ENCODE results near the gene GIT2. TPM values are rescaled to one million over a fixed set of nuclear protein-coding genes. Genes with fewer than 3 reads are reported as not detected.
A peak's percentile ranks its signal among the peaks of the same experiment; 100 is the strongest.

GIT2 gene
- total RNA-seq, 1 experiment from 2014 or later, result 21.7 TPM

DNA sequence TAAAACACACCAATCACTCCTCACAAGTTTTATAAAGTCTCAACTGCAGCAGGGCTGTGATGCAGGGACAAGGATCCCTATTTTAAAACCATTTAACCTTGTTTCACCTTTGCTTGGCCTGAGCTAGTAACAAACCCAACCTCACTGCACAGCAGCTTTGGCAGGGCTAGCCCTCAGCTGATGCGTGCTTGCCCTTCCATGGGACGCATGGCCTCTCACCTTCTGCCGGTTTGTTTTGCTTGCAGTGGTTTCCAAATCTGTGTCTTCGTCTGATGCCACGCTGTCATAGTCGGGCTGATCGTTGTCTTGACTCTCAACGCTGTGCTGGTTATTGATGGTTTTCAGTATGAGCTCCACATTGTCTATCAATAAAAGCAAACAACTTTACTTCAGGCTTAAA, 43.3 kb downstream of the GIT2 start:
- Mint-ChIP-seq H3K27ac (no peak overlapping the region), H3K4me1 (no peaks in the 10 kb centered on the region), H3K36me3 (peaks cover 38% of the 10 kb centered on the region), H3K27me3 (ENCODE audit: low read depth) (no peaks in the 10 kb centered on the region), H3K9me3 (no peaks in the 10 kb centered on the region), H3K4me3 (no peak overlapping the region)
- ChIA-PET POLR2A (no interaction called here), CTCF (no interaction called here)
- no peak for ATAC-seq
- TF ChIP-seq ZNF138 (CRISPR knock-in tag; conservative IDR thresholded peaks at IDR 0.05), result no peak
- TF ChIP-seq ZNF671 (CRISPR knock-in tag; IDR thresholded peaks at IDR 0.05), result no peak
- TF ChIP-seq, protein P1, sequence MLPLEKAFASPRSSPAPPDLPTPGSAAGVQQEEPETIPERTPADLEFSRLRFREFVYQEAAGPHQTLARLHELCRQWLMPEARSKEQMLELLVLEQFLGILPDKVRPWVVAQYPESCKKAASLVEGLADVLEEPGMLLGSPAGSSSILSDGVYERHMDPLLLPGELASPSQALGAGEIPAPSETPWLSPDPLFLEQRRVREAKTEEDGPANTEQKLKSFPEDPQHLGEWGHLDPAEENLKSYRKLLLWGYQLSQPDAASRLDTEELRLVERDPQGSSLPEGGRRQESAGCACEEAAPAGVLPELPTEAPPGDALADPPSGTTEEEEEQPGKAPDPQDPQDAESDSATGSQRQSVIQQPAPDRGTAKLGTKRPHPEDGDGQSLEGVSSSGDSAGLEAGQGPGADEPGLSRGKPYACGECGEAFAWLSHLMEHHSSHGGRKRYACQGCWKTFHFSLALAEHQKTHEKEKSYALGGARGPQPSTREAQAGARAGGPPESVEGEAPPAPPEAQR (CRISPR knock-in tag; IDR thresholded peaks at IDR 0.05), result no peak
- no peak for TF ChIP-seq TP53 (CRISPR knock-in tag; IDR thresholded peaks at IDR 0.05)
- TF ChIP-seq, protein P2, sequence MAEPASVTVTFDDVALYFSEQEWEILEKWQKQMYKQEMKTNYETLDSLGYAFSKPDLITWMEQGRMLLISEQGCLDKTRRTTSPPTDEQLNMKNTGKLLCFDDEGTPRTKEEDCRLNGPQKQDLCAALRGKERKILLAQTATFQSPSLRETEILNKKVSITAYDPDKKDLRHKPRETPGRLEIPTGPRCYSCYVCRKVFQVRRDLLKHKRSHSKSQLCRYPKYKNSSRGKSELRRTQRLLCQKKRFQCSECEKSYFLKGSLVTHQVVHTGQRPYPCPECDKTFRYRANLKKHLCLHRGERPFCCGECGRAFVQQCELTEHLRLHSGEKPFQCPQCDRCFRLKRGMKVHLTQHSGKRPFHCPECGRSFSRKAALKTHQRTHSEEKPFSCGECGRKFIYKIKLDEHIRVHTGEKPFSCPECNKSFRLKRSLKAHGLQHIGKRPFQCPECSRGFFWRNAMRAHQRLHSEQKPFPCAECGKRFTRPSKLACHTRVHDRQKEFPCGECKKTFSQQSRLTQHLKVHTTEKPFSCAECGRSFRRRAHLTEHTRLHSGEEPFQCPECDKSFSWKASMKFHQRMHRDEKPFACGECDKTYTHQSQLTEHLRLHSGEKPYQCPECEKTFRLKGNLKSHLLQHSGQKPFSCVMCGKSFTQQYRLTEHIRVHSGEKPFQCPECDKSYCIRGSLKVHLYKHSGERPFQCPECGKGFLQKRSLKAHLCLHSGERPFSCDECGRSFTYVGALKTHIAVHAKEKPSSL (CRISPR knock-in tag; conservative IDR thresholded peaks at IDR 0.05), result no peak
- TF ChIP-seq, protein P3, sequence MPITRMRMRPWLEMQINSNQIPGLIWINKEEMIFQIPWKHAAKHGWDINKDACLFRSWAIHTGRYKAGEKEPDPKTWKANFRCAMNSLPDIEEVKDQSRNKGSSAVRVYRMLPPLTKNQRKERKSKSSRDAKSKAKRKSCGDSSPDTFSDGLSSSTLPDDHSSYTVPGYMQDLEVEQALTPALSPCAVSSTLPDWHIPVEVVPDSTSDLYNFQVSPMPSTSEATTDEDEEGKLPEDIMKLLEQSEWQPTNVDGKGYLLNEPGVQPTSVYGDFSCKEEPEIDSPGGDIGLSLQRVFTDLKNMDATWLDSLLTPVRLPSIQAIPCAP (CRISPR knock-in tag; IDR thresholded peaks at IDR 0.05), result no peak
- TF ChIP-seq, protein P4, sequence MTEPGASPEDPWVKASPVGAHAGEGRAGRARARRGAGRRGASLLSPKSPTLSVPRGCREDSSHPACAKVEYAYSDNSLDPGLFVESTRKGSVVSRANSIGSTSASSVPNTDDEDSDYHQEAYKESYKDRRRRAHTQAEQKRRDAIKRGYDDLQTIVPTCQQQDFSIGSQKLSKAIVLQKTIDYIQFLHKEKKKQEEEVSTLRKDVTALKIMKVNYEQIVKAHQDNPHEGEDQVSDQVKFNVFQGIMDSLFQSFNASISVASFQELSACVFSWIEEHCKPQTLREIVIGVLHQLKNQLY (CRISPR knock-in tag; IDR thresholded peaks at IDR 0.05), result no peak
- TF ChIP-seq, protein P5, sequence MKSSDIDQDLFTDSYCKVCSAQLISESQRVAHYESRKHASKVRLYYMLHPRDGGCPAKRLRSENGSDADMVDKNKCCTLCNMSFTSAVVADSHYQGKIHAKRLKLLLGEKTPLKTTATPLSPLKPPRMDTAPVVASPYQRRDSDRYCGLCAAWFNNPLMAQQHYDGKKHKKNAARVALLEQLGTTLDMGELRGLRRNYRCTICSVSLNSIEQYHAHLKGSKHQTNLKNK (CRISPR knock-in tag; IDR thresholded peaks at IDR 0.05), result no peak
- TF ChIP-seq KAT7 (CRISPR knock-in tag; IDR thresholded peaks at IDR 0.05; ENCODE audit: borderline replicate concordance), result no peak
- no peak for DNase-seq (ENCODE audit: low spot score)

DNA sequence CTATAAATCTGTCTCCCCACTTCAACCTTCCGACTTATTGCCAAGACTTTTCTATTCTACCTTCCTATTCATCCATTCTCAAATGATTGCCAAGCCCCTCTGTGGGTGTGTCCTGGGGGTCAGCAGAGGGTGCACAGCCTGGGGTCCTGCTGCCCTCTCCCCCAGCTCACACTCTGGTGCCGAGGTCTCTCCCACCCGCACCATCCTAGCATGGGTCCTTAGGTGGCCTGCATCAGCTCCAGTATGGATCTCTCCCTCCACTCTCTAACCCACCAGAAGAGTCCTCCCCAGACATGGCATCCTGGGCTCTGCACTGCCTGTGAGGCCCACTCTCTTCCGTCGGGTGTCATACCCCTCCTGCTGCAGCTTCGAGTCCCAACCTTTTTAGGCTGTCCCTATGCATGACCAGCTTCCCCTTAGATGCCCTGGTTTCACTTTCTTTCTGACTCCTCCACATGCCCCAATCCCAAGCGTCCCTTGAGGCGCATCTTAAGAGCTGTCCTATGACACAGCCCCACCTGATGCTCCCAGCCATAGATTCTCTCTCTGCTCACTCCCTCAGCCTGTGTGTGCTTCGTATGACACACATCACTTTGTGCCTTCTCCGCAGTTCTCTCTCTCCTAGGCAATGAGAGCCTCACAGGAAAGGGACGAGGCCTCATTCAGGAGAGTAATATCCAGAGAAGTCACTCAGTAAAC, 43.9 kb downstream of the GIT2 start:
- DNase-seq (ENCODE audit: low spot score) (no peak), ATAC-seq (no peak)
- no peak overlapping the region for H3K27ac Mint-ChIP-seq
- no peaks in the 10 kb centered on the region for H3K27me3 Mint-ChIP-seq (ENCODE audit: low read depth)
- H3K36me3 Mint-ChIP-seq, result peaks cover 38% of the 10 kb centered on the region
- H3K4me1 Mint-ChIP-seq, result peaks cover under 1% of the 10 kb centered on the region
- H3K9me3 Mint-ChIP-seq, result no peaks in the 10 kb centered on the region
- TF ChIP-seq CREB1 (CRISPR knock-in tag; IDR thresholded peaks at IDR 0.05) (no peak), NFATC4 (CRISPR knock-in tag; IDR thresholded peaks at IDR 0.05) (no peak)
- H3K4me3 Mint-ChIP-seq, result no peak overlapping the region
- CTCF ChIA-PET, result no interaction called here
- POLR2A ChIA-PET, result no interaction called here

DNA sequence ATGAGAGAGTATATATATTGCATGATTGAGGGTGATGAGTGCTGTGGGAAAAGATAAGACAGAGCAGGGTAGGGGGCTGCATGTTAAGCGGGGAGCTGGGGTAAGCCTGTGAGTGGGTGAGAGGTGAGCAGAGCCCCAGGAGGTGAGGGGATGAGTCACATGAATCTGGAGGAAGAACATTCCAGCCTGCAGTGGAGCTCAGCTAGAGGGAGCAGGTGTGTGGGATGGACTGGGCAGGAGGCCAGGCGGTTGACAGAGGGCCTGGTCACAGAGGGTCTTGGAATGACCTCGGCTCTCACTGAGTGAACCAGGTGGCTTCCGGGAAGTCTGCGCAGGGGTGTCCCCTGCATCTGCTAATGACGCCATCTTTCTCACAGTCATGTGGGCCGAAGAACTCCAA, 44.4 kb downstream of the GIT2 start:
- H3K4me3 Mint-ChIP-seq, result no peak overlapping the region
- DNase-seq (ENCODE audit: low spot score) (no peak), ATAC-seq (peak; percentile 48)
- peaks cover 6% of the 10 kb centered on the region for H3K4me1 Mint-ChIP-seq
- H3K36me3 Mint-ChIP-seq, result peaks cover 36% of the 10 kb centered on the region
- H3K27me3 Mint-ChIP-seq (ENCODE audit: low read depth), result no peaks in the 10 kb centered on the region
- no peaks in the 10 kb centered on the region for H3K9me3 Mint-ChIP-seq
- ChIA-PET POLR2A (no interaction called here), CTCF (no interaction called here)
- peak overlapping the region; percentile 57; the same call in 1 of the 2 replicates for H3K27ac Mint-ChIP-seq
- TF ChIP-seq ZNF416 (CRISPR knock-in tag; IDR thresholded peaks at IDR 0.05), result no peak
- TF ChIP-seq, protein P6, sequence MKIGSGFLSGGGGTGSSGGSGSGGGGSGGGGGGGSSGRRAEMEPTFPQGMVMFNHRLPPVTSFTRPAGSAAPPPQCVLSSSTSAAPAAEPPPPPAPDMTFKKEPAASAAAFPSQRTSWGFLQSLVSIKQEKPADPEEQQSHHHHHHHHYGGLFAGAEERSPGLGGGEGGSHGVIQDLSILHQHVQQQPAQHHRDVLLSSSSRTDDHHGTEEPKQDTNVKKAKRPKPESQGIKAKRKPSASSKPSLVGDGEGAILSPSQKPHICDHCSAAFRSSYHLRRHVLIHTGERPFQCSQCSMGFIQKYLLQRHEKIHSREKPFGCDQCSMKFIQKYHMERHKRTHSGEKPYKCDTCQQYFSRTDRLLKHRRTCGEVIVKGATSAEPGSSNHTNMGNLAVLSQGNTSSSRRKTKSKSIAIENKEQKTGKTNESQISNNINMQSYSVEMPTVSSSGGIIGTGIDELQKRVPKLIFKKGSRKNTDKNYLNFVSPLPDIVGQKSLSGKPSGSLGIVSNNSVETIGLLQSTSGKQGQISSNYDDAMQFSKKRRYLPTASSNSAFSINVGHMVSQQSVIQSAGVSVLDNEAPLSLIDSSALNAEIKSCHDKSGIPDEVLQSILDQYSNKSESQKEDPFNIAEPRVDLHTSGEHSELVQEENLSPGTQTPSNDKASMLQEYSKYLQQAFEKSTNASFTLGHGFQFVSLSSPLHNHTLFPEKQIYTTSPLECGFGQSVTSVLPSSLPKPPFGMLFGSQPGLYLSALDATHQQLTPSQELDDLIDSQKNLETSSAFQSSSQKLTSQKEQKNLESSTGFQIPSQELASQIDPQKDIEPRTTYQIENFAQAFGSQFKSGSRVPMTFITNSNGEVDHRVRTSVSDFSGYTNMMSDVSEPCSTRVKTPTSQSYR (CRISPR knock-in tag; IDR thresholded peaks at IDR 0.05), result no peak
- TF ChIP-seq, protein P7, sequence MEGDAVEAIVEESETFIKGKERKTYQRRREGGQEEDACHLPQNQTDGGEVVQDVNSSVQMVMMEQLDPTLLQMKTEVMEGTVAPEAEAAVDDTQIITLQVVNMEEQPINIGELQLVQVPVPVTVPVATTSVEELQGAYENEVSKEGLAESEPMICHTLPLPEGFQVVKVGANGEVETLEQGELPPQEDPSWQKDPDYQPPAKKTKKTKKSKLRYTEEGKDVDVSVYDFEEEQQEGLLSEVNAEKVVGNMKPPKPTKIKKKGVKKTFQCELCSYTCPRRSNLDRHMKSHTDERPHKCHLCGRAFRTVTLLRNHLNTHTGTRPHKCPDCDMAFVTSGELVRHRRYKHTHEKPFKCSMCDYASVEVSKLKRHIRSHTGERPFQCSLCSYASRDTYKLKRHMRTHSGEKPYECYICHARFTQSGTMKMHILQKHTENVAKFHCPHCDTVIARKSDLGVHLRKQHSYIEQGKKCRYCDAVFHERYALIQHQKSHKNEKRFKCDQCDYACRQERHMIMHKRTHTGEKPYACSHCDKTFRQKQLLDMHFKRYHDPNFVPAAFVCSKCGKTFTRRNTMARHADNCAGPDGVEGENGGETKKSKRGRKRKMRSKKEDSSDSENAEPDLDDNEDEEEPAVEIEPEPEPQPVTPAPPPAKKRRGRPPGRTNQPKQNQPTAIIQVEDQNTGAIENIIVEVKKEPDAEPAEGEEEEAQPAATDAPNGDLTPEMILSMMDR (IDR thresholded peaks at IDR 0.05), result no peak
- TF ChIP-seq HMGA2 (CRISPR knock-in tag; IDR thresholded peaks at IDR 0.05), result no peak
- no peak for TF ChIP-seq ELF4 (CRISPR knock-in tag; IDR thresholded peaks at IDR 0.05; ENCODE audit: low read depth)
- TF ChIP-seq JUN (CRISPR knock-in tag; IDR thresholded peaks at IDR 0.05), result no peak
- TF ChIP-seq ZNF317 (CRISPR knock-in tag; IDR thresholded peaks at IDR 0.05; ENCODE audit: borderline replicate concordance, low read depth), result no peak
- TF ChIP-seq, protein P8, sequence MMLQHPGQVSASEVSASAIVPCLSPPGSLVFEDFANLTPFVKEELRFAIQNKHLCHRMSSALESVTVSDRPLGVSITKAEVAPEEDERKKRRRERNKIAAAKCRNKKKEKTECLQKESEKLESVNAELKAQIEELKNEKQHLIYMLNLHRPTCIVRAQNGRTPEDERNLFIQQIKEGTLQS (CRISPR knock-in tag; conservative IDR thresholded peaks at IDR 0.05), result no peak
- no peak for TF ChIP-seq TEAD1 (CRISPR knock-in tag; IDR thresholded peaks at IDR 0.05)
- TF ChIP-seq, protein P9, sequence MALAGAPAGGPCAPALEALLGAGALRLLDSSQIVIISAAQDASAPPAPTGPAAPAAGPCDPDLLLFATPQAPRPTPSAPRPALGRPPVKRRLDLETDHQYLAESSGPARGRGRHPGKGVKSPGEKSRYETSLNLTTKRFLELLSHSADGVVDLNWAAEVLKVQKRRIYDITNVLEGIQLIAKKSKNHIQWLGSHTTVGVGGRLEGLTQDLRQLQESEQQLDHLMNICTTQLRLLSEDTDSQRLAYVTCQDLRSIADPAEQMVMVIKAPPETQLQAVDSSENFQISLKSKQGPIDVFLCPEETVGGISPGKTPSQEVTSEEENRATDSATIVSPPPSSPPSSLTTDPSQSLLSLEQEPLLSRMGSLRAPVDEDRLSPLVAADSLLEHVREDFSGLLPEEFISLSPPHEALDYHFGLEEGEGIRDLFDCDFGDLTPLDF (CRISPR knock-in tag; IDR thresholded peaks at IDR 0.05), result no peak
- no peak for TF ChIP-seq ZNF138 (CRISPR knock-in tag; conservative IDR thresholded peaks at IDR 0.05)

All from WTC11 (cell line).